Caki2 (cell line): ENCODE results near the gene CCL7. TPM values are rescaled to one million over a fixed set of nuclear protein-coding genes. Genes with fewer than 3 reads are reported as not detected.

Experiments used
- DNase-seq: peaks from one replicate; pipeline ENCODE4 v3.0.0-alpha.2; 2015; ENCODE audit warnings: low read depth
- in situ Hi-C: cut with HindIII; loops from 2 replicates; pipeline ENCODE4 v1.10.0; 2016; ENCODE audit warnings: low sequenced_read_pairs, low pct_unique_long_range_greater_than_20kb, mixed read lengths
- total RNA-seq: library from RNA; depleted of rRNA; stranded (reverse); fragments of >200 nt; shearing (Covaris generic); gene quantifications from 2 replicates; pipeline ENCODE4 v1.2.3, GENCODE V29; 2014; ENCODE audit warnings: low replicate concordance

Gene CCL7
- total RNA-seq, 1 experiment from 2014 or later, result not detected

DNA sequence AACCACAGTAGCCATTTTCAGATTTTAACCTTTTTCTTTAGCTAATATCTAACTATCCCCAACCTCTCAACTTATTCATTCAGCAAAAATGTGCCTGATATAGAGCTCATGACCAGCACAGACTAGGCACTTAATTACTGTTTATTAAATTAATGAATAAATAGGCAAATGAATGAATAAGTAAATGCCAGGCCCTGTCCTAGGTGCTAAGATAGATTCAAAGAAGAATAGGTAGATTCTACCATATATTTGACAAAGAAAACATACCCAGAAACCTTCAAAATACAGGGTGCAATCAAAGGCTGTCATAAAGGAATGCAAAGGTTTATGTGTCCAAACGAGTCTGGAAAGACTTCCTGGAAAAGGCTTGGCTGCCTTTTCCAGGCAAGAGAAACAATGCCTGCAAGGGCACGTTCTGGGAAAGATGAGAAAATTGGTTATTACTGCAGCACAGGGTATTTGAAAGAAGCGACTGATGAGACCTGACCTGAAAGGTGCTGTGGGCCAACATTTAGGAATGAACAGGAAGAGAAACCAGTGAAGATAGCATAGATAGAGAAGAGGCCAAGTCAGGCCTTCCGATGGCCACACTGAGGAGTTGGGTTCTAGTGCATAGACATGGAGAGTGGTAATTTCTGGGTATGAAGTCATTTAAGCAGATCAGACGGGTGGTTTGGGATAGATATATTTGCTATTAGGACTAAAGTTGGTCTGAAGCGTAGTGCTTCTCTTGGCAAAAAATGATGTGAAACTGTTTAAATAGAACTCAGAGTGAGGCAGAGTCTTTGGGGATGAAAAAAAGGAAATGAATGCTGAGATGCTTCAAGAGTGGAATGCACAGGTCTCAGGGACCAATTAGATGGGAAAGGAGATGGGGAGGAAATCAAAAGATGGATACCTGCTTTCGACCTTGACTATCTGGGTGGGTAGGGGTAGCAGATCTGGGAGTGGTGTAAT lies 26.4 kb upstream of the CCL7 start:
- no peak for DNase-seq
- in situ Hi-C loops, result no loop called here

DNA sequence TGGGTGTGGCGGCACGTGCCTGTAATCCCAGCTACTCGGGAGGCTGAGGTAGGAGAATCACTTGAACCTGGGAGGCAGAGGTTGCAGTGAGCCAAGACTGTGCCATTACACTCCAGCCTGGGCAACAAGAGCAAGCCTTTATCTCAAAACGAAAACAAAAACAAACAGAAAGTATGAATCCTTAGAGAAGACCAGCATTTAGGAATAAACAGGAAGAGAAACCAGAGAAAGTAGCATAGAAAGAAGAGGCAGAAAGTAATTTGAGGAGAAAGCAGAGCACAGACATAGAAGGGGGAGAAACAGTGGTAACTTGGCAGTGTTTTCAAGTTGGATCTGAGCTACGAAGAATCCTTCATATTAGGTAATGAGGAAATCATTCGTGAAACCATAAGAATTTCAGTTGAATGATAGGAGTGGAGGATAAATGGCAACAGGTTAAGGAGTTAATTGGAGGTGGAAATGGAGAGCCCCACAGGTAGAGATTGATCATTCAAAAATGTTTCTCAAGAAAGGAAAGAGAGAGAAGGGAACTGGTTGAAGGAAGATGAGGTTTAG lies 24.6 kb upstream of the CCL7 start:
- in situ Hi-C loops, result no loop called here
- DNase-seq, result no peak

DNA sequence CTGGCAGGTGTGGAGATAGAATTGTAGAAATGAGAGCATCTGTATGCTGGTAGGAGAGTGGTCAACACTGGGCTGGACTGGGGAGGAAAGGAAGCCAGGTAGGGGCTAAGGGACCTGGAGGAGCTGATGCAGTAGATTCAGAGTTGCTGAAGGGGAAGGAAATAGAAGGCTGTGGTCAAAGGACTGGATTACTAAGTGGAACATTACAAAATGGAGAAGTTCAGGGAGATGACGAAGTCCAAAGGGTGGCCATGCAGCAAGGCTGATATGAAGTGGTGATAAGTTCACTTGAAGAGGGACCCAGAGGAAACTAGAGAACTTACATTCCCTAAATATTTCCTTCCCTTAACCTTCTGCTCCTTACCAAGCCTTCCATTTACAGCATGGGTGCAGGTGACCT lies 23.6 kb upstream of the CCL7 start:
- in situ Hi-C loops, result no loop called here
- no peak for DNase-seq

DNA sequence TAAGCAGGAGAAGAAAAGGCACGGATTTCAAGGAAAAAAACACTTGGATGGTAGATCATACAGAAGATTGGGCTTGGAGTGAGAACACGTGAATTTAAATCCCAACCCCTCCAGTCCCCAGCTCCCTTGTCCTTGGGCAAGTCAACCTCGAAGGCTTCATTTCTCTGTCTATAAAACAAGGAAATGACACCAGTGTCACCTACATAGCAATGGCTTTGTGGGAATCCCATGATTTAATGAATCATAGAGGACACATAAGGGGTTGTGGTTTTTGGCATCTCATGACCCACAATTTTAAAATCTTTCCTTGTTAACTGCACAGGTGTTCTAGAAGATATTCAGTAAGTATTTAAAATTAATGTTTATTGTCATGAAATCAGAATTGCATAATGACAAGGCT lies 23.1 kb upstream of the CCL7 start:
- in situ Hi-C loops, result no loop called here
- DNase-seq, result no peak

DNA sequence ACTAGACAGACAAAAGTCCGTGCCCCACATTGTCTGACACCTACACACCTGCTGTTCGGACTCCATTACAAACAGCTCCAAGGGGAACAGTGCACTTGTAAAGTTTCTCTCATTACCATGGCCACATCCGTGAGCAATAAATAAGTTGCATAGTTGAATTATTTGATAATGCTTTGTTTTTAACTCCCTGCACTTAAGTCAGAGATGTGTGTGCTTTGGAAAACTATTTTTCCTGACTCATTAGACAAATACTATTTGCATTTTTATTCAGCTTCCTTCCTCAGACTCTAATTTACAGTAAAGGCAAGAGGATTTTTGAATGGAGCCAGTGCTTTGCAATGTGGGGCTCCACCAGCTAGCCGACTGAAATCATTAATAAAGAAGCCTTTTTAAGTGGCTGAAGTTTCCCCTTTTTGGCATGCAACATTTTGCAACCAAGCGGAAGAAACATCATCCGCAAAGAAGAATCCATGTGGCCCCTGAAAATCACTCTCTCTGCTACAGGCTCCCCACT lies 21.5 kb upstream of the CCL7 start:
- DNase-seq, result peak; percentile 71
- in situ Hi-C loops, result no loop called here

DNA sequence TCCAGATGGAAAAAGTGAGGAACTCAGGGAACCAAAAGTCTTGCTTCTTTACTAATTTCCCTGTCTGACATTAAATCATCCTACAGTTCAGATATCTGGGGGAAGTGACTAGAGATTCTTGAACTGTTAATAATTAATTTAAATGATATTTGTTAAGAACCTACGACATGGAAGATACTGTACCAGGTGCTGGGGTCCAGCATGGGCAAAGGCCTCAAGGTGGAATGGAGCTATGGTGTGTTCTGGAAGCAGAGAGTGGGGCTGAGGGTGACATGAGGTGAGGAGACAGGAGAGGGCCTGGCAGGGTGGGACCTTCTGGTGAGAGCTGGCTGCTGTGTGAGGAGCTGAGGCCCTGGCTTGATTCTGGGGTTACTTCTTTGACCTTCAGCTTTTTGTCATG lies 21.0 kb upstream of the CCL7 start:
- no peak for DNase-seq

DNA sequence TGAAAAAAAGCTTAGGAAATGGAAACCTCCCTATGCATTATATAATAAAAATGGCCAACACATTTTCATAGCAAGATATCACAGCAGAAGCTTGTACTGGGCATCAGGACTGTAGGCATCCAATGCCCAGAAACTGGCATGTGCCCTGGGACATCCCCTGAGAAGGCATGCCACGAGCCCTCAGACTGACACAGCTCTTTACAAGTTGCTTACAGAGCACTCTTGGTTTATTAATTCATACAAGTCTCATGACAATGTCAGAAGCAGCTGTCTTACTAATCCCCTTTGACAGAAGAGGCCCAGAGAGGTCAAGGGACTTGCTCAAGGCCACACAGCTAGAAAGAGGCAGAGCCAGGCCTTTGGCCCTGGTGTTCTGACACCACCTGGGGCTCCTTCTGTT lies 20.5 kb upstream of the CCL7 start:
- no peak for DNase-seq
- in situ Hi-C loops, result no loop called here

More for the DNA sequence above, 21.0 kb upstream of the CCL7 start:
- in situ Hi-C loops, result no loop called here

DNA sequence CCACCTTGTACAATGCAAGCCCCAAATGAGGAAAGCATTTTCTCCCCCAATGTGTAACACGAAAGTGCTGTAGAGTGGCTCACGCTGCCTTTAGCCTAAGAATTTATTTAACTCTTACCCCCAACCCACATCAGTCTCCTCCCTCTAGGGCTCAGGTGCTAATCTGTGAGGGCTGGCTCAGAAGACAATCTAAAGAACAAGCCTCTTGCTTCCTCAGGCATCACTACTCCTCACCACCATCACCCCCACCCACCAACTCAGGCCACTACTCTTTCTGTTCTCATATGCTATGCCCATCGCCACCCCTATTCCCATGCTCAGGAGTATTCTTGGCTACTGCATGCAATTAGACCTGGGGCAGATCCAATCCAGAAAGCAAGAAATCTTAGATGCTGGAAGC lies 18.8 kb upstream of the CCL7 start:
- no peak for DNase-seq
- in situ Hi-C loops, result no loop called here

DNA sequence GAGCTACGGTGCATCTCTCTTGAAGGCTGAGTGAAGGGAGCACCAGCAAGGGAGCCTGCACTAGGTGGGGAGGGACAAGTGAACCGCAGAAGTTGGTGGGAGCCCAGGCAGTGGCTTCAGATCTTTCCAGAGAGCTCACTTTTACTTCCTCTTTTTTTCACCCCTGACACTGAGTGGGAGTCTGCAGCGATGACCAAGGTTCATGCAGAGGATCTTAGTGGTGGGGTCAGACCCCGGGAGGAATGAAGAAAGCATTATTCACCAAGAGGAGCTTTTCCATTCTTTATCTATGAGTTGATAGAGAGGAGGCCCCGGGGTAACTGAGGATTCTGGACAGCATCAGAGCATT lies 18.0 kb upstream of the CCL7 start:
- in situ Hi-C loops, result no loop called here
- no peak for DNase-seq

DNA sequence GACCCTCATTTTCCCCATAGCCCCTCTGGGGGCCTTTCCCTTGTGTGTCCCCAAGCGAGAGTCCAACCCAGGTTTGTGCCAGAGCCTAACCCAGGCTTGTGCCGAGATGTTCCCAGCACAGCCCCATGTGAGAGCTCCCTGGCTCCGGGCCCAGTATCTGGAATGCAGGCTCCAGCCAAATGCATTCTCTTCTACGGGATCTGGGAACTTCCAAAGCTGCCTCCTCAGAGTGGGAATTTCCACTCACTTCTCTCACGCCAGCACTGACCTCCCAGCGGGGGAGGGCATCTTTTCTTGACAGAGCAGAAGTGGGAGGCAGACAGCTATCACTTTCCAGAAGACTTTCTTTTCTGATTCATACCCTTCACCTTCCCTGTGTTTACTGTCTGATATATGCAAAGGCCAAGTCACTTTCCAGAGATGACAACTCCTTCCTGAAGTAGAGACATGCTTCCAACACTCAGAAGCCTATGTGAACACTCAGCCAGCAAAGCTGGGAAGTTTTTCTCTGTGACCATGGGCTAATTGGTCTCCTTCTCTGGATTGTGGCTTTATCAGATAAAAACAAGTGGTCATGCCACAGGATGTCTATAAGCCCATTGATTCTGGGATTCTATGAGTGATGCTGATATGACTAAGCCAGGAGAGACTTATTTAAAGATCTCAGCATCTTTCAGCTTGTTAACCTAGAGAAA lies 17.4 kb upstream of the CCL7 start:
- DNase-seq, result peak; percentile 93
- in situ Hi-C loops, result no loop called here

DNA sequence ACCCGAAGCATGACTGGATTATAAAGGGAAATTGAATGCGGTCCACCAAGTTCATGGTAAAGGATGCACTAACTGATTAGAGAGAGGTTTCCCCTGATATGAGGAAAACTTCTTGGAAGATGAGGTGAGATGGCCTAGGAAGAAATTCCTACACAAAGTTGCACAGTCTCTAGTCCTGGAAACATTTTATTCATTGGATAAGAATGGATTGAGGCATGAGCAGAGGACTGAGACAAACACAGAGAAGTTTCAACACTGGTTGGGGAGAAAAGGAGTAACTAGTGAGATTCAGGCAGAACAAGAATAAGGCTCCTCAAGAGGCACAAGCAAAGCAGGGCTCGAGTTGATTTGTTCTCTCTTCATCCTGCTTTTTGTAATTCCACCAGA lies 16.9 kb upstream of the CCL7 start:
- in situ Hi-C loops, result no loop called here
- no peak for DNase-seq

DNA sequence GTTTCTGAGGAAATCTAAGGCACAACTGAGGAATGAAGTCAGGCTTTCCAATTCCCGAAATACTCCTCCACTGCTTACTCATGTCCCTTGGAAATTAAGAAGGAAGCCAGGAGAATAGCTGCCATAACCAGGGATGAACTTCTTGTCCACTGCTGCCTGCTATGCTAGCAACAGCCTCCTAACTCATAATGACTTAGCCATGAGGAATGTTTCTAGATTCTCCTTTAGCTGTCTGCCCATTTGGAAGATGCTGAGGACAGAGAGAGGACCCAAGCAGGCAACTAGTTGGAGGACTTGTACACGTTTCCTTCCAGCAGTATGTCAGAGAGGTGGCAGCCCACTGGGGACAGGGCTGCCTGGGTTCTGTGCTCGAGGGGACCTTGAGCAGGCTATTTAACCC lies 15.9 kb upstream of the CCL7 start:
- DNase-seq, result no peak
- in situ Hi-C loops, result no loop called here

DNA sequence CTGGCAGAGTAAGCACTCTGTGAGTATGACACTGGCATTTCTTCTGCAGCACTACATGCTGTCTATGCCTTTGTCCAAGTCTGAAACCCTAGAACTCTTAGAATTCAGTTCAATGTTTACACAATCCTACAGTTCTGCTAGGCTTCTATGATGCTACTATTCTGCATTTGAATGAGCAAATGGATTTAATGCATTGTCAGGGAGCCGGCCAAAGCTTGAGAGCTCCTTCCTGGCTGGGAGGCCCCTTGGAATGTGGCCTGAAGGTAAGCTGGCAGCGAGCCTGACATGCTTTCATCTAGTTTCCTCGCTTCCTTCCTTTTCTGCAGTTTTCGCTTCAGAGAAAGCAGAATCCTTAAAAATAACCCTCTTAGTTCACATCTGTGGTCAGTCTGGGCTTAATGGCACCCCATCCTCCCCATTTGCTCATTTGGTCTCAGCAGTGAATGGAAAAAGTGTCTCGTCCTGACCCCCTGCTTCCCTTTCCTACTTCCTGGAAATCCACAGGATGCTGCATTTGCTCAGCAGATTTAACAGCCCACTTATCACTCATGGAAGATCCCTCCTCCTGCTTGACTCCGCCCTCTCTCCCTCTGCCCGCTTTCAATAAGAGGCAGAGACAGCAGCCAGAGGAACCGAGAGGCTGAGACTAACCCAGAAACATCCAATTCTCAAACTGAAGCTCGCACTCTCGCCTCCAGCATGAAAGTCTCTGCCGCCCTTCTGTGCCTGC lies 15.2 kb upstream of the CCL7 start, which contains the start of gene CCL2:
Gene CCL2, plus strand, starts transcription at position 635 of the 730 bp plus-strand sequence. Its CDS starts 65 bp downstream, at position 700.
- peak; percentile 74 for DNase-seq
- in situ Hi-C loops, result no loop called here

DNA sequence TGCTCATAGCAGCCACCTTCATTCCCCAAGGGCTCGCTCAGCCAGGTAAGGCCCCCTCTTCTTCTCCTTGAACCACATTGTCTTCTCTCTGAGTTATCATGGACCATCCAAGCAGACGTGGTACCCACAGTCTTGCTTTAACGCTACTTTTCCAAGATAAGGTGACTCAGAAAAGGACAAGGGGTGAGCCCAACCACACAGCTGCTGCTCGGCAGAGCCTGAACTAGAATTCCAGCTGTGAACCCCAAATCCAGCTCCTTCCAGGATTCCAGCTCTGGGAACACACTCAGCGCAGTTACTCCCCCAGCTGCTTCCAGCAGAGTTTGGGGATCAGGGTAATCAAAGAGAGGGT lies 14.7 kb upstream of the CCL7 start:
- in situ Hi-C loops, result no loop called here
- DNase-seq, result no peak

DNA sequence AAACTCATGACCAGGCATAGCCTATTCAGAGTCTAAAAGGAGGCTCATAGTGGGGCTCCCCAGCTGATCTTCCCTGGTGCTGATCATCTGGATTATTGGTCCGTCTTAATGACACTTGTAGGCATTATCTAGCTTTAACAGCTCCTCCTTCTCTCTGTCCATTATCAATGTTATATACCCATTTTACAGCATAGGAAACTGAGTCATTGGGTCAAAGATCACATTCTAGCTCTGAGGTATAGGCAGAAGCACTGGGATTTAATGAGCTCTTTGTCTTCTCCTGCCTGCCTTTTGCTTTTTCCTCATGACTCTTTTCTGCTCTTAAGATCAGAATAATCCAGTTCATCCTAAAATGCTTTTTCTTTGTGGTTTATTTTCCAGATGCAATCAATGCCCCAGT lies 14.2 kb upstream of the CCL7 start:
- in situ Hi-C loops, result no loop called here
- DNase-seq, result no peak

DNA sequence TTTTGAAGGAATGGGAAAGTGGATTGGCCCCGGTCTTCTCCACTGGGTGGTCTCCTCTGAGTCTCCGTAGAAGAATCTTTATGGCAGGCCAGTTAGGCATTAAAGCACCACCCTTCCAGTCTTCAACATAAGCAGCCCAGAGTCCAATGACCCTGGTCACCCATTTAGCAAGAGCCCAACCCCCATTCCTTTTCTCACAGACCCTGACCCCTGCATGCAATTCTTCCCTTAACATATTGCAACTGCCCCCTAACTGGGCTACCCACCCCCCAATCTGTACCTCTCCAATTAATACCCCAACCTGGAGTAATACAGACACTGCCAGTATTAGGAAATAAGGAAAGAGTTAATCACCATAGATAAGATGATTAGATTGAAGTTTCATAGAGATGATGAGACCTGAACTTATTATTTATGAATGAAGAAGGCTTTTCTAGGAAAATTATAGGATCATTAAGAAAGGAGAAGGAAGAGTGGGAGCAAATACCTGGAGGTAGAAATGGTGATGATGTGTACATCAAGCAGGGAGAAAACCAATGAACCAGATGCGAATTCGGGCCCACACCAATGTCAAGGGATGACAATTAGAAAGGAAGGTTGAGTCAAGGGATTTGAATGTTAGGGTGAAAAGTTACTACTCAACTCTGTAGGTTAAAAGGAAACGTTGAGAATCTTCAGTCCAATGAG lies 12.6 kb upstream of the CCL7 start:
- no peak for DNase-seq
- in situ Hi-C loops, result no loop called here

DNA sequence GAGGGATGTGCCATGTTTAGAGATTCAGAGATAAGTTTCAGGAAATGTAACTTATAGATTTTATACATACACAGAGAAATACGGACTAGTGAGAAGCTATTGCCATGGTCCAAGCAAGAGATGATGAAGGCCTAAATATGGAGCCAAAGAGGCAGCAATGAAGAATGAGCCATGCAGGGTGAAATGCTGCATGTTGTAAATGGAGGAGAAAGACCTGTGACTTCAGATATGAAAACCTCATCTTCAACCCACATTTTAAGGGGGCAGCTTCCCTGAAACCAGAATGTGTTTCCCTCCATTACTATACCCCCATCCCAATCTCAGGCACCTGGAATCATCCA lies 12.1 kb upstream of the CCL7 start:
- in situ Hi-C loops, result no loop called here
- DNase-seq, result no peak

DNA sequence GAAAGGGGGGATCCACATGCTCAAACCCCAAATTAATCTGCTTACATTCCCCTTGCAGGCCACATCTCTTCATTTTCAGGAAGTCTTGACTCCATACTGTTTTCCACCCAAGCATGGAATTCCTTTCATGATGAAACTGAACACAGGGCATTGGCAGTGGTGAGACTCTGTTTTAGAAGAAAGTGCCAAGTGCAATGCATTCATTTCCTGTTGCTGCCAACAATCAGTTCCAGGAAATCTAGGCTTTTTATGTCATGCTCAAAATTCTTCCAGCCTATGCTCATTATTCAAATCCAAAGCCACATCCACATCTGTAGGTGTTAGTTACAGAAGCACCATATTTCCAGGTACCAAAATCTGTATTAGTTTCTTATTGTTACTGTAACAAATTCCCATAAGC lies 10.9 kb upstream of the CCL7 start:
- DNase-seq, result no peak
- in situ Hi-C loops, result no loop called here
